Activated T-helper 1 cell treated with Interleukin-2 at 50 U/mL for 16 hours (primary cell): ENCODE data around the gene PARP9.
A peak's percentile ranks its signal among the peaks of the same experiment; 100 is the strongest.
"Not testable (repeated sequence)": the region's sequence is repeated elsewhere in the genome, so short reads cannot be mapped to it uniquely, and the experiment has no call there.

ENCODE experiments used
- DNase-seq: peaks from one replicate; pipeline ENCODE4 v3.0.0-alpha.2; 2020; ENCODE audit warnings: low read depth

PARP9 gene

GRCh38 chr3:122576174-122576940 is 12.3 kb upstream of the PARP9 start:
- no peak for DNase-seq

- DNase-seq: no peak
Observed at GRCh38 chr3:122572940-122573412, 8.9 kb upstream of the PARP9 start.

GRCh38 chr3:122568755-122569154 is 4.7 kb upstream of the PARP9 start:
- no peak for DNase-seq

DNA sequence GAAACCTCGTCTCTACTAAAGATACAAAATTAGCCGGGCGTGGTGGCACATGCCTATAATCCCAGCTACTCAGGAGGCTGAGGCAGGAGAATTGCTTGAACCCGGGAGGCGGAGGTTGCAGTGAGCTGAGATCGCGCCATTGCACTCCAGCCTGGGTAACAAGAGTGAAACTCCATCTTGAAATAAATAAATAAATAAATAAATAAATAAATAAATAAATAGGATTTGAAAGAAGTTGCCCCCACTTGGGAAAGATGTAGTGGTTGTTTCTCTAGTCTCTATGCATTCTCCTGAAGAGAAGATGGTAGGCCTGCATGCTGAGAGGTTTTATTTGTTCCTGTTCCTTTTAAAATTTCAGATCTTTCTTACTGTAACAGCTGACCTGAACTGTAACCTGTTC is 4.0 kb upstream of the PARP9 start:
- not testable (repeated sequence) for DNase-seq

DNA sequence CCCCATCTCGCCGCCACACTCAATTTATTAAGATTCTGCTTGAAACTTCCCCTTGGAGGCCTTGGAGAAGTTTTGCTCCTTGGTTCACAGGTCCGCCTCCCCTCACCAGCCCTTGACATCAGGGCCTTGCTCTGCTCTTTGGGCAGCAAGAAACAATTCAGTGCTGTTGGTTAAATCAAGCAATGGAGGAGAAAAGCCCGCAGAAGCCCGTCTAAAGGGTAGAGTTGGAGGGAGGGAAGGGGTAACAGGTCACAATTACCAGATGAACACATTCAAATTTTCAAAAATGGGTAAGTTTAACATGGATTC is 429 bp downstream of the PARP9 start:
- no peak for DNase-seq

DNA sequence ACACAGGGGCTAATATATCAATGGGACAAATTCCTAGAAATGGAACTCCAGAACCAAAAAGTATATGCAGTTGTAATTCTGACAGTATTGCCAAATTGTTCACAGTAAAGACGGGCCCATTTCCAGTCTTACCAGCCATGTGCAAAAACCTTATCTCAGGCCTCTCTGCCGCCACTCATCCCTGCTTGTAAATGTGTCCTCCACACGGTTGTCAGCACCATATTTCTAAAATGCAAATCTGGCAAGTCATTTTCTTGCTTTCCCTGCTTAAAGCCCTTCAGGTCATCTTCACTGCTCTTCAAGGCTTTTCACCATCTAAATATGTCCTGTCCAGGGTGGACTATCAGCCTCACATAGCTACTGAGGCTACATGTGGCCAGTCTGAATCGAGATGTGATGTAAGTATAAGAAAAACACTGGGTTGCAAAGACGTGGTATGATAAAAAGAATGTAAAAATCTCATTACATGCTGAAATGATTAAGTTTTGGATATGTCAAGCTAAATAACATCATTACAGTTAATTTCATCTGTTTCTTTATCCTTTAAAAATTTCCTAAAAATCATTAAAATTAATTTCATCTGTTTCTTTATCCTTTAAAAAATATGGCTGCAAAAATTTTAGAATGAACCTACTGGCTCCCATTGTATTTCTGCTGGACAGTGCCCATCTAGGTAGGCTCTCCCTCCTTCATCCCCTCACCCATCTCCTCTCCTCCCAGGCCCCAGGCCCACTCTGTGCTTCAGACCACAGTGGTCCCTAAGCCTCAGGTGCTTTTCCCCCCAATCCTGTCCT is 980 bp downstream of the PARP9 start:
- no peak for DNase-seq

DNA sequence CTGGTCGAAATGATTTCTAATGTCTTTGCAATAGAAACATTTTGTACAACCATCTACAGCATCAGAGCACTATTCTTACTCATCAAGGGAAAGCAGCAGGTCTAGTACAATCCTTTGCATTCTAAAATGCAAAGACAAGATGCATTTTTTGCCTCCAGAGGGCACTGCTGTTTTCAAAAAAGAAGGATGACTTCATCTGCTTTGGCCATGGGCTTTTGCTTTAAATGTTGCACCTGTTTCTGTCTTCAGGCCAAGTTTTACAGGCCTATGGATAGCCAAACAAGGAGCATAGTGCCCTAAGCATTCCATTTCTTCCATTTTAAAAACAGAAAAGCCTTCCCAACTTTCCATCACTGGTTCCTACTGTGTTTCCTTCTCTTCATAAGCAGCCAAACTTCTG is 3.4 kb downstream of the PARP9 start:
- DNase-seq: peak; percentile 15

GRCh38 chr3:122559906-122560305 is 4.2 kb downstream of the PARP9 start:
- DNase-seq: no peak

DNA sequence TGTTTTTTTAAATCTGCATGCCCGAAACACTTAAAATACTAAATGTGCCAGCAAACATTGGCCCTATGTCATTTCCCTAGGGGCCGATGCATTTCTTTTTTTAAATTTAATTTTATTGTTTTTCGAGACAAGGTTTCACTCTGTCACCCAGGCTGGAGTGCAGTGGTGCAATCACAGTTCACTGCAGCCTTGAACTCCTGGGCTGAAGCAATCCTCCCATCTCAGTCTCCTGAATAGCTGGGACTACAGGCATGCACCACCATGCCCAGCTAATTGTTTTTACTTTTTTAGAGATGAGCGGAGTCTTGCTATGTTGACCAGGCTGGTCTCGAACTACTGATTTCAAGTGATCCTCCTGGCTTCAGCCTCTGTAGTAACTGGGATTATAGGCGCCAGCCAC is 5.5 kb downstream of the PARP9 start:
- DNase-seq: no peak

- DNase-seq: no peak
Observed at GRCh38 chr3:122557356-122557755, 6.7 kb downstream of the PARP9 start.

DNA sequence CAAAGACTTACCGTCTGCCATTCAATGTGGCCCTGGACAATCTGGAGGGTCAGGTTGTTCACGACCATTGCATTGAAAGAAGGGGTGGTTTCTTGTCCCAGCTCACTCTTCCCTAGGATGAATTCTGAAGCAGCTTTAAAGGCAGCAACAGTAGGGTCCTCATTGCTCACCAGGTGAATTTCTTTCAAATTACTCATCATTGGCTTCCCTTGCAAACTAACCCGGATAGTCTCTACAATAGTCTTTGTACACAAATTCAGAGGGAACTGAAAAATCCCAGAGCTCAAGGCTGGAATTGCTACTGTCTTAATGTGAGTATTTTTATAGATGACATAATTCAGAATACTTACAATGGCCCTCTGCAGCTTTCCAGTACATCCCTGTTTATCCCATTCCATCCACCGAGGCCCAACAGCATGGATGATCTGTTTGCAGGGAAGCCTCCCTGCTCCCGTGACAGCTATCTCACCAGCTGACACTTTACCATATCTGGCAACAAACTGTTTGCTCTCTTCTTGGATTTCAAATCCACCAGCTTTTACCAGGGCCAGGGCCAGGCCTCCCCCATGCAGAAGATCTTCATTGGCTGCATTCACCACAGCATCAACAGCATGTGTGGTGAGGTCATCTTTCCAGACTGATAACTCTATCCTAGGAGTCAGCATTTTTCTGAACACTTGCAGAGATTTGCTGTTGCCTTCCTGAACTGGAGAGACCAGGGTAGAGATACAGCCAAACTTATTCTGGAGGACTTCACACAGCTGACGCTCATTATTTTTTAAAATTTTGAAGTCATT is 8.6 kb downstream of the PARP9 start:
- no peak for DNase-seq

DNA sequence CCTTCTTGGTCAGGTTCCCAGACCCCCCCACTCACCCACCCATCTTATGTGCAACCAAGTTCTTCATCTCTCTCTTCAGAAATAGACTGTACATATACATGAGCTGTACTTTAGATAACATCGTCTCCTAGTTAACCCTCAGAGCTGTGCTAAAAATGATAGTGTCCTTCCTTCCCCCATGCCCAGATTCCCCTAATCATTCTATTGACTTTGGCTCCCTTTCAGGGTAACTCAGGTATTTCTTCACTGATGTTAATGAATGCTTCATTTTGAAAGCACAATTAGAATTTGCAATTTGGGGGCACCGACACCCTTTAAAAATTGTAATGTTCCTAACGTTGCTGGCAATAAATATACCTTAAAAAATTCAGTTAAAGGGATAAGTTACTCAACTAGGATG is 10.9 kb downstream of the PARP9 start:
- no peak for DNase-seq

DNA sequence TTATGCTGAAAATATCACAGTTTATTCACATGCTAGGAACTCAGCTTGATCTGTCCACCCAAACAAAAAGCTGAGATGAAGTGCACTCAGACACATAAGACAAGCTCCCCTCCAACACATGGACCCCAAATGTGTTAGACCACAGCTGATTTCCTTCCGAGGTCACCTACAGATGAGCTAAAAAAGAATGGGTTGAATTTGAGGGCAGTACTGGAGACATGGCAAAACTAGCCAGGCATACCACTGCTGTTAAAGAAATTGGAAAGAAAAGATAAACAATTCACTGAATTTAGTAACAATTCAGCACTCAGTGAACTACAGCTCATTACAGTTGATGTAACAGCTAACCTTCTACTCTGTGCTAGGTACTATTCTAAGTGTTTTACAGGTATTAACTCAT is 15.5 kb downstream of the PARP9 start:
- DNase-seq: no peak

GRCh38 chr3:122548076-122548475 is 16.0 kb downstream of the PARP9 start:
- DNase-seq: no peak

- no peak for DNase-seq
Observed at GRCh38 chr3:122546151-122546550, 17.9 kb downstream of the PARP9 start.

DNA sequence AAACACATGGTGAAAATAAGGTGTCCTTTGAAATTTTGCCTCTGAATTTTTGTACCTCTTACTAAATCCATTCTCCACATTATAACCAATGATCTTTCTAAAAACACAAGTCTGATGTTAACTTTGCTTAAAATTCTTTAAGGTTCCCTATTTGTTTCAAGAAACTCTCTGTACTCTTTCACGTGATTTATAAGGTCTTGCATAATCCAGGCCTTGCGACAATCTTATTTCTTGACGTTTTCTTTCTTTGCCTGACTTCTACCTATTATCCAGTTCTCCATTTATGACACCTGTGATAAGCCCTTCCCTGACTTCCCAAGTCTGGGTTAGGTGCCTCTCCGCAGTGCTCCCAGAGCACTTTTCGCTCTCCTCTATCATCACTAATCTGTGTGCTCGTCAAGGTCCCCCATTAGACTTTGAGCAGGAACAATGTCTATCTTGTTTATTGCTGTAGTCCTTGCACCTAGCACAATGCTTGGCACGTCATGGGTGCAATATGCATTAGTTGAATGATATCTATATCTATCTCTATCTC is 25.1 kb downstream of the PARP9 start:
- no peak for DNase-seq

- DNase-seq: no peak
Observed at GRCh38 chr3:122536632-122537001, 27.5 kb downstream of the PARP9 start.

- no peak for DNase-seq
Observed at GRCh38 chr3:122535964-122536631, 28.0 kb downstream of the PARP9 start.

- no peak for DNase-seq
Observed at GRCh38 chr3:122533931-122534334, 30.2 kb downstream of the PARP9 start.

DNA sequence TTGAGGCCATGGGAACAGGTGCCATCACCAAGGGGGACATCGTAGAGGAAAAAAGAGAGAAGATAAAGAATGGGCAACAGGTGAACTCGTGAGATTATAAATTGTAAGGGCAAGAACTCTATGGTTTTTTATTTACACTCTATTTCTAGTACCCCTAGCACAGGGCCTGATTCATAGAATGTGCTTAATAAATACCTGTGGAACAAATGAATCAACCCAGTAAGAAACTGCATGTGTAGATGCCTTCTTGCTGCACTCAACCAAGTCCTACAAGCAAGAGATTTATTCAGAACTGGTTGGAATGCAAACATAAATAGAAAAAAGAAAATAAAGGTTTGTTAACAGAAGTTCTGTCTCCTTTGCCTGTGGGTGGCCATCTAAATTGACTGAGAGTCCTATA is 30.6 kb downstream of the PARP9 start:
- no peak for DNase-seq

DNA sequence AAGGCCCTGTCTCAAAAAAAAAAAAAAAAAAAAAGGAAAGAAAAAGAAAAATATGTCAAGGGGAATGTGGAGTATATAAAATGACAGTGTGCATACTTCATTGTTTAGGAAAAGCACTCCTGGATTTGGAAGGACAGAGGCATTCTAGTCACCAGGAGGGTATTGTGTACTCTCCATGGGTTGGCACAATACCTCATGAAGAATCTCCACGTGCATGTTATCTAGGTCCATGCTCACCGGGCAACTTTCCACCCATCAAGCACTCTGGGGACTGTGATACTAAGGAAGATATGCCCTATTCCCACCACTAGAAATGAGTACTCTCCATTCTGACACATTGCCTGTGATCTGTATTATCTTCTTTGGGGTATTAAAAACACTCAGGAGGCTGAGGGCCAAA is 33.9 kb downstream of the PARP9 start:
- DNase-seq: no peak

DNA sequence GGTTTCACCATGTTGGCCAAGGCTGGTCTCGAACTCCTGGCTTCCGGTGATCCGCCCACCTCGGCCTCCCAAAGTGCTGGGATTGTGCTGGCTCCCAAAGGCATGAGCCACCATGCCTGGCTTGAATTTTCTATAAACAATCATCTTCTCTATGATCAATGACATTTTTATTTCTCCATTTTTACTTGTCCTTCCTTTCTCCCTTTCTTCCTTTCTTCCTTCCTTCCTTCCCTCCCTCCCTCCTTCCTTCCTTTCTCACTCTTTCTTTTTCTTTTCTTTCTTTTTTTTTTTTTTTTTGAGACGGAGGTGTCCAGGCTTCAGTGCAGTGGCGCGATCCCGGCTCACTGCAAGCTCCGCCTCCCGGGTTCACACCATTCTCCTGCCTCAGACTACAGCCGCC is 40.8 kb downstream of the PARP9 start:
- DNase-seq: no peak
